Dendritic cell treated with granulocyte-macrophage colony-stimulating factor and Interleukin-4, amounts not matched to agents 40 ng/mL and 50 ng/mL, for 4 days (primary cell): ENCODE data around the gene CDH5.

Source experiments
- H3K27ac Mint-ChIP-seq: one replicate; pipeline ENCODE4 v1.8.0; 2022; ENCODE audit warnings: mild to moderate bottlenecking, mixed read lengths
- H3K27me3 Mint-ChIP-seq: one replicate; pipeline ENCODE4 v1.8.0; 2022; ENCODE audit warnings: mild to moderate bottlenecking, mixed read lengths
- H3K36me3 Mint-ChIP-seq: one replicate; pipeline ENCODE4 v1.8.0; 2022; ENCODE audit warnings: low read depth, mixed read lengths
- H3K4me1 Mint-ChIP-seq: one replicate; pipeline ENCODE4 v1.8.0; 2022; ENCODE audit warnings: low read depth, mixed read lengths
- H3K4me3 Mint-ChIP-seq: one replicate; pipeline ENCODE4 v1.8.0; 2022; ENCODE audit warnings: mild to moderate bottlenecking, moderate library complexity, mixed read lengths
- H3K9me3 Mint-ChIP-seq: one replicate; pipeline ENCODE4 v1.8.0; 2022; ENCODE audit warnings: mixed read lengths
- intact Hi-C: fragments of 100-400 bp; cut with micrococcal nuclease; formaldehyde crosslinking; loops from one replicate; pipeline ENCODE4 v1.15.0; 2022

CDH5 gene

DNA sequence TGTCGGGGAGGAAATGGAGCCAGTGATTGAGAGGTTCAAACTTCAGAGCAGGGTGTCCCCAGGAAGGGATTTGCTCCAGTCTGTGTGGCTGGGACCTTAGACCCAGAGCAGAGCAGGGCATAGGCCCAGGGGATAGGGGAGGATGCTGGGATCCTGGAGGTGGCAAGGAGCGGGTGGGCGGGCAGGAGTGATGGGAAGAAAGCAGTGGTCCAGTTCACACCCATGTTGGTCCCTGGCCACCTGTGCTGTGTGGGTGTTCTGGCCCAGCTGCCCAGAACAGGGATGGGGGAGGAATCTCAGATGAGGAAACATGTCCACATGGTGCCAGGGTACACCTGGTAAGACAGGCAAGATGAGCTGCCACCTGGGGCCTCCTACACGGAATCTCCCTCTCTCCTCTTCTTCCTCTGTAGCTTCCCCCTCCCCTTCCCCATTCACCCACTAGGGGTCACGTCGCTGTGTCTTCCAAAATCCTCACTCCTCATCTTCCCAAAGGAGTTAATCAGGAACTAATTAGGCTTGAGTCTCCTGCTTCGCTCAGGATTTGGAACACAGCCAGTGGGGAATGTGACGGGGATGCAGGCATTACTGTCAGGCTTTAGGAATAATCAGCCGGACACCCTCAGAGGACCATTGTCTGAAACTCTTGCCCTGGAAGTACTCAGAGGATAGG is 62.9 kb downstream of the CDH5 start:
- intact Hi-C loops, result no loop called here
- Mint-ChIP-seq H3K4me3 (no peak overlapping the region), H3K9me3 (no peaks in the 10 kb centered on the region), H3K36me3 (no peaks in the 10 kb centered on the region), H3K27me3 (peaks cover 83% of the 10 kb centered on the region), H3K27ac (no peak overlapping the region), H3K4me1 (peaks cover 18% of the 10 kb centered on the region)

- no peak overlapping the region for H3K27ac Mint-ChIP-seq
- H3K27me3 Mint-ChIP-seq, result peaks cover 77% of the 10 kb centered on the region
- intact Hi-C loops, result no loop called here
- peaks cover 18% of the 10 kb centered on the region for H3K4me1 Mint-ChIP-seq
- H3K9me3 Mint-ChIP-seq, result no peaks in the 10 kb centered on the region
- no peak overlapping the region for H3K4me3 Mint-ChIP-seq
- H3K36me3 Mint-ChIP-seq, result no peaks in the 10 kb centered on the region
Measured at GRCh38 chr16:66430214-66430613, 63.7 kb downstream of the CDH5 start.

DNA sequence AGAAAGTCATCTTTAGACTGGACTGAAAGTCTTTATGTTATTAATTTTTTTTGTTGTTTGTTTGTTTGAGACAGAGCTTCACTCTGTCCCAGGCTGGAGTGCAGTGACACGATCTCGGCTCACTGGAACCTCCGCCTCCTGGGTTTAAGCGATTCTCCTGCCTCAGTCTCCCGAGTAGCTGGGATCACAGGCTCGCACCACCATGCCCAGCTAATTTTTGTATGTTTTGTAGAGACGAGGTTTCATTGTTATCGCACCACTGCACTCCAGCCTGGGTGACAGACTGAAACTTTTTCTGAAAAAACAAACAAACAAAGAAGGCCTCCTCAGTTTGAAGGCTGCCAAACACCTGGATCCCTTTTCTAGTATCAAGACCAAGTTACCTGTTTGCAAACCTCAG is 65.3 kb downstream of the CDH5 start:
- Mint-ChIP-seq H3K36me3 (no peaks in the 10 kb centered on the region), H3K4me3 (no peak overlapping the region), H3K27me3 (peaks cover 73% of the 10 kb centered on the region), H3K27ac (no peak overlapping the region), H3K4me1 (peaks cover 9% of the 10 kb centered on the region), H3K9me3 (no peaks in the 10 kb centered on the region)
- intact Hi-C loops, result no loop called here

DNA sequence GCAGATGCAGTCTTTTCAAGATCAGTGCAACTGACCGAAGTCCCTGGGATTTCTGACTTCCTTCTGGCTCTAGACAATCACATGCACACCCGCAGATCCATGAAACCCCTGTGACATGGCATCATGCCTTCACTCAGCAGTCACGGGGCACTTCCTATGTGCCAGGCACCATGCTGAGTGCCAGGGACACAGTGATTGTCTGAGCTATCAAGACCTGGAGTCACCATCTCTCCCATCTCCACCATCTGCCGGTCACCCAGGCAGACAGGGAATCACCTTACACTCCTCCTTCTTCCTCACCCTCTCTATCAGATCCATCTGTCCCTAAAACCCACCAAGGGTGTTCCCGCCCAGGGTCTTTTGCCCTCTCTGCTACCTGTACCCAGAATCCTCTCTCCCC is 65.9 kb downstream of the CDH5 start:
- no peaks in the 10 kb centered on the region for H3K9me3 Mint-ChIP-seq
- intact Hi-C loops, result no loop called here
- peaks cover 76% of the 10 kb centered on the region for H3K27me3 Mint-ChIP-seq
- no peaks in the 10 kb centered on the region for H3K36me3 Mint-ChIP-seq
- H3K4me1 Mint-ChIP-seq, result peaks cover 8% of the 10 kb centered on the region
- H3K4me3 Mint-ChIP-seq, result no peak overlapping the region
- no peak overlapping the region for H3K27ac Mint-ChIP-seq

DNA sequence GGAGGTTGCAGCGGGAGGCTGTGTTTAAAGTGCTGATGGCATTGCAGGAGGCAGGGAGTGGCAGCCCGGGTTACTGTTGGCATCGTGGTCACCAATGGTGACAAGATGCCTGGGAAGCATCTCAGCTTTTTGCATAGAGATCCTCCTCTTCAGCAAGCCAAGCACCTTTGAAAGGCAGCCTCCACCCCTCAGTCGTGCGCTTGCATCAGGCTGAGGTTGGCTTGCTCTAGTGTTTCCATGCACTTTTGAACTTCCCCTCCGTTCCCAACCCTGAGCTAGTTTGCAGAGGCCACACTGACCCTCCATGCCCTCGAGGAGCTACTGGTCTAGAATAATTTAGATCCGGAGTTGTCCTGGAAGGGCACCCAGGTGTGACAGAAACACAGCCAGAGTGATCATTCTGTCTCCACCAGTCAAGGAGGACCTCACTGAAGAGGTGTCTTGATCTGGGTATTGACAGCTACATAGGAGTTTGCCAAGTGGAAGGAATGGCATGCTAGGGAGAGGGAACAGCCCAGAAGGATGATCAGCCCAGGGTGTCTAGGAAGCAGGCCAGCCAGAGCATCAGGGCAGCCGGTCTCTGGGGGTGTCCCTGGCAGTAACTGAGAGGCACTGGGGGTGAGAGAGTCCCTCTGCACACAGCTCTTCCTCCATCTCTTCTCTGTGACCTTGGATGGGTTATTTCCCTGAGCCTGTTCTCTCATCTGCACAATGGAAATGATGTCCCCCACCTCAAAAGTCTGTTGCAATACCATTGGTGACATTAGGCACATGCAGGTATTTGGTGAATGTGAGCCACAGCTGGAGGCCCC is 68.3 kb downstream of the CDH5 start:
- H3K27ac Mint-ChIP-seq, result no peak overlapping the region
- no peak overlapping the region for H3K4me3 Mint-ChIP-seq
- H3K9me3 Mint-ChIP-seq, result no peaks in the 10 kb centered on the region
- H3K27me3 Mint-ChIP-seq, result peaks cover 73% of the 10 kb centered on the region
- H3K36me3 Mint-ChIP-seq, result no peaks in the 10 kb centered on the region
- intact Hi-C loops, result no loop called here
- no peaks in the 10 kb centered on the region for H3K4me1 Mint-ChIP-seq

DNA sequence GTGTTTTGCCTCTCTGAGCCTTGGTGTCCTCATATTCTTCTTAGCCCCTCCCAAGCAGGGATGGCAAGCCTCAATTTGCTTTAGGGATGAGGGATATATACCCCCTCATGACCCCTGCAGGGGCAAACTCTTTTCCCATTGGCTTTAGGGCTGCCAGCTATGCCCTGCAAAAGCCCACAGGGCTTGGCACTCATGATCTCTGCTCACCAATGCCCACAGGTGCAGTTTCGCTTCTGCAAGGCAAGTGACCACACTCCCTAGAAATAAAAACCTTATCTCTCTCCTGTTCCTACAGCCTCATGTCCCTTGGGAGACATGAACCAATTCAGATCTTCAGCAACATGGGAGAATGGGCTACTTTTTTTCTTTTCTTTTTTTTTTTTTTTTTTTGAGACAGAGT is 69.4 kb downstream of the CDH5 start:
- intact Hi-C loops, result no loop called here
- no peak overlapping the region for H3K4me3 Mint-ChIP-seq
- H3K27me3 Mint-ChIP-seq, result peaks cover 72% of the 10 kb centered on the region
- H3K4me1 Mint-ChIP-seq, result no peaks in the 10 kb centered on the region
- no peaks in the 10 kb centered on the region for H3K9me3 Mint-ChIP-seq
- no peaks in the 10 kb centered on the region for H3K36me3 Mint-ChIP-seq
- no peak overlapping the region for H3K27ac Mint-ChIP-seq

GRCh38 chr16:66437391-66437945 is 71.0 kb downstream of the CDH5 start:
- Mint-ChIP-seq H3K27me3 (peaks cover 71% of the 10 kb centered on the region), H3K27ac (no peak overlapping the region), H3K9me3 (no peaks in the 10 kb centered on the region), H3K4me1 (no peaks in the 10 kb centered on the region), H3K4me3 (no peak overlapping the region), H3K36me3 (no peaks in the 10 kb centered on the region)
- intact Hi-C loops, result no loop called here

GRCh38 chr16:66438536-66438935 is 72.0 kb downstream of the CDH5 start:
- H3K4me3 Mint-ChIP-seq, result no peak overlapping the region
- H3K27me3 Mint-ChIP-seq, result peaks cover 64% of the 10 kb centered on the region
- H3K4me1 Mint-ChIP-seq, result no peaks in the 10 kb centered on the region
- intact Hi-C loops, result no loop called here
- no peaks in the 10 kb centered on the region for H3K36me3 Mint-ChIP-seq
- H3K27ac Mint-ChIP-seq, result no peak overlapping the region
- H3K9me3 Mint-ChIP-seq, result no peaks in the 10 kb centered on the region

- peaks cover 67% of the 10 kb centered on the region for H3K27me3 Mint-ChIP-seq
- H3K4me3 Mint-ChIP-seq, result no peak overlapping the region
- no peaks in the 10 kb centered on the region for H3K4me1 Mint-ChIP-seq
Measured at GRCh38 chr16:66439051-66439730, 72.7 kb downstream of the CDH5 start.

GRCh38 chr16:66440271-66440802 is 73.8 kb downstream of the CDH5 start:
- Mint-ChIP-seq H3K4me1 (no peaks in the 10 kb centered on the region), H3K4me3 (no peak overlapping the region), H3K27ac (no peak overlapping the region), H3K36me3 (no peaks in the 10 kb centered on the region), H3K27me3 (peaks cover 65% of the 10 kb centered on the region), H3K9me3 (no peaks in the 10 kb centered on the region)
- intact Hi-C loops, result no loop called here

More at GRCh38 chr16:66439051-66439730, 72.7 kb downstream of the CDH5 start:
- intact Hi-C loops, result no loop called here
- H3K27ac Mint-ChIP-seq, result no peak overlapping the region
- no peaks in the 10 kb centered on the region for H3K9me3 Mint-ChIP-seq
- no peaks in the 10 kb centered on the region for H3K36me3 Mint-ChIP-seq

- Mint-ChIP-seq H3K4me1 (no peaks in the 10 kb centered on the region), H3K36me3 (no peaks in the 10 kb centered on the region), H3K4me3 (no peak overlapping the region), H3K27me3 (peaks cover 62% of the 10 kb centered on the region), H3K27ac (no peak overlapping the region), H3K9me3 (no peaks in the 10 kb centered on the region)
- intact Hi-C loops, result no loop called here
Measured at GRCh38 chr16:66440970-66441369, 74.5 kb downstream of the CDH5 start.

- no peak overlapping the region for H3K4me3 Mint-ChIP-seq
- peaks cover 66% of the 10 kb centered on the region for H3K27me3 Mint-ChIP-seq
- no peaks in the 10 kb centered on the region for H3K36me3 Mint-ChIP-seq
- H3K27ac Mint-ChIP-seq, result no peak overlapping the region
- no peaks in the 10 kb centered on the region for H3K9me3 Mint-ChIP-seq
- no peaks in the 10 kb centered on the region for H3K4me1 Mint-ChIP-seq
- intact Hi-C loops, result no loop called here
Measured at GRCh38 chr16:66441586-66442375, 75.3 kb downstream of the CDH5 start.

GRCh38 chr16:66442502-66443268 is 76.2 kb downstream of the CDH5 start:
- H3K4me1 Mint-ChIP-seq, result no peaks in the 10 kb centered on the region
- intact Hi-C loops, result no loop called here
- no peak overlapping the region for H3K27ac Mint-ChIP-seq
- H3K27me3 Mint-ChIP-seq, result peaks cover 65% of the 10 kb centered on the region
- no peaks in the 10 kb centered on the region for H3K9me3 Mint-ChIP-seq
- no peak overlapping the region for H3K4me3 Mint-ChIP-seq
- H3K36me3 Mint-ChIP-seq, result no peaks in the 10 kb centered on the region
